Measurements from ENCODE around the gene RND3.

- TF ChIP-seq PRDM10 (CRISPR knock-in tag; IDR thresholded peaks at IDR 0.05; ENCODE audit: low read depth) (no peak), ATF7 (IDR thresholded peaks at IDR 0.05) (no peak), ATF7 (CRISPR knock-in tag; IDR thresholded peaks at IDR 0.05) (no peak), PHF8 (CRISPR knock-in tag; IDR thresholded peaks at IDR 0.05) (no peak), JUND (CRISPR knock-in tag; IDR thresholded peaks at IDR 0.05) (no peak)
Measured at GRCh38 chr2:150517951-150518680, 30.6 kb upstream of the RND3 start.

Data from HepG2 (cell line).